Transverse colon (tissue), 3 donors: Measurements from ENCODE around the gene EHBP1.

ENCODE experiments used
- EP300 ChIP-seq: sonication (generic); formaldehyde crosslinking; IDR thresholded peaks from one replicate; pipeline ENCODE4 v1.6.1; 2017; ENCODE audit warnings: antibody characterized with exemption, low read depth
- POLR2A ChIP-seq: fragments of 450-650 bp; IDR thresholded peaks from one replicate; pipeline ENCODE4 v1.6.1; 2016; ENCODE audit warnings: antibody characterized with exemption, mild to moderate bottlenecking, moderate library complexity
- TF ChIP-seq, protein P1 (sequence below), 5 experiments: fragments of 200-600 bp in 3 of 5; fragments of 450-650 bp in 2 of 5; sonication (generic) in 3 of 5; IDR thresholded peaks; 1 replicate in 2 of 5; 2 replicates in 3 of 5; pipeline ENCODE4 v1.5.1; 2016 to 2017; ENCODE audit warnings: antibody characterized with exemption in 5 of 5, inconsistent platforms in 3 of 5, mild to moderate bottlenecking in 2 of 5, moderate library complexity in 1 of 5

- TF ChIP-seq EP300 (no peak), POLR2A (no peak)
- TF ChIP-seq, protein P1, sequence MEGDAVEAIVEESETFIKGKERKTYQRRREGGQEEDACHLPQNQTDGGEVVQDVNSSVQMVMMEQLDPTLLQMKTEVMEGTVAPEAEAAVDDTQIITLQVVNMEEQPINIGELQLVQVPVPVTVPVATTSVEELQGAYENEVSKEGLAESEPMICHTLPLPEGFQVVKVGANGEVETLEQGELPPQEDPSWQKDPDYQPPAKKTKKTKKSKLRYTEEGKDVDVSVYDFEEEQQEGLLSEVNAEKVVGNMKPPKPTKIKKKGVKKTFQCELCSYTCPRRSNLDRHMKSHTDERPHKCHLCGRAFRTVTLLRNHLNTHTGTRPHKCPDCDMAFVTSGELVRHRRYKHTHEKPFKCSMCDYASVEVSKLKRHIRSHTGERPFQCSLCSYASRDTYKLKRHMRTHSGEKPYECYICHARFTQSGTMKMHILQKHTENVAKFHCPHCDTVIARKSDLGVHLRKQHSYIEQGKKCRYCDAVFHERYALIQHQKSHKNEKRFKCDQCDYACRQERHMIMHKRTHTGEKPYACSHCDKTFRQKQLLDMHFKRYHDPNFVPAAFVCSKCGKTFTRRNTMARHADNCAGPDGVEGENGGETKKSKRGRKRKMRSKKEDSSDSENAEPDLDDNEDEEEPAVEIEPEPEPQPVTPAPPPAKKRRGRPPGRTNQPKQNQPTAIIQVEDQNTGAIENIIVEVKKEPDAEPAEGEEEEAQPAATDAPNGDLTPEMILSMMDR (IDR thresholded peaks at IDR 0.05): no peak
Observed at GRCh38 chr2:62658891-62659290, 46.6 kb upstream of the EHBP1 start.
